BE2C (cell line): ENCODE data around the gene C16orf95.

ENCODE experiments used
- DNase-seq: peaks from one replicate; pipeline ENCODE4 v3.0.0-alpha.2; 2020
- H3K27me3 ChIP-seq: fragments of 250-450 bp; sonication (Bioruptor Pico); 2 replicates; pipeline ENCODE4 v1.5.1; 2020; ENCODE audit warnings: mild to moderate bottlenecking
- H3K36me3 ChIP-seq: fragments of 250-450 bp; sonication (Bioruptor Pico); 2 replicates; pipeline ENCODE4 v1.5.1; 2020; ENCODE audit warnings: mild to moderate bottlenecking
- H3K4me1 ChIP-seq: fragments of 250-450 bp; sonication (Bioruptor Pico); 2 replicates; pipeline ENCODE4 v1.5.1; 2020
- H3K4me3 ChIP-seq: 2 replicates; pipeline ENCODE4 v1.5.1; 2011; ENCODE audit warnings: low read depth, low read length
- H3K9me3 ChIP-seq: fragments of 250-450 bp; sonication (Bioruptor Pico); 2 replicates; pipeline ENCODE4 v1.5.1; 2020
- CTCF ChIP-seq: IDR thresholded peaks from 2 replicates; pipeline ENCODE4 v1.5.1; 2012; ENCODE audit warnings: mild to moderate bottlenecking, low read depth, low read length

C16orf95 gene

GRCh38 chr16:87347932-87348615, 30.9 kb upstream of the C16orf95 start:
- Histone ChIP-seq H3K9me3 (no peaks in the 10 kb centered on the region), H3K4me3 (no peak overlapping the region), H3K27me3 (no peaks in the 10 kb centered on the region), H3K4me1 (peaks cover 10% of the 10 kb centered on the region), H3K36me3 (peaks cover 7% of the 10 kb centered on the region)
- DNase-seq: no peak
- no peak for TF ChIP-seq CTCF

GRCh38 chr16:87346517-87347060, 29.4 kb upstream of the C16orf95 start:
- no peaks in the 10 kb centered on the region for H3K27me3 ChIP-seq
- peaks cover 20% of the 10 kb centered on the region for H3K36me3 ChIP-seq
- peaks cover 7% of the 10 kb centered on the region for H3K4me1 ChIP-seq
- H3K4me3 ChIP-seq: no peak overlapping the region
- no peak for TF ChIP-seq CTCF
- no peak for DNase-seq
- no peaks in the 10 kb centered on the region for H3K9me3 ChIP-seq

DNA sequence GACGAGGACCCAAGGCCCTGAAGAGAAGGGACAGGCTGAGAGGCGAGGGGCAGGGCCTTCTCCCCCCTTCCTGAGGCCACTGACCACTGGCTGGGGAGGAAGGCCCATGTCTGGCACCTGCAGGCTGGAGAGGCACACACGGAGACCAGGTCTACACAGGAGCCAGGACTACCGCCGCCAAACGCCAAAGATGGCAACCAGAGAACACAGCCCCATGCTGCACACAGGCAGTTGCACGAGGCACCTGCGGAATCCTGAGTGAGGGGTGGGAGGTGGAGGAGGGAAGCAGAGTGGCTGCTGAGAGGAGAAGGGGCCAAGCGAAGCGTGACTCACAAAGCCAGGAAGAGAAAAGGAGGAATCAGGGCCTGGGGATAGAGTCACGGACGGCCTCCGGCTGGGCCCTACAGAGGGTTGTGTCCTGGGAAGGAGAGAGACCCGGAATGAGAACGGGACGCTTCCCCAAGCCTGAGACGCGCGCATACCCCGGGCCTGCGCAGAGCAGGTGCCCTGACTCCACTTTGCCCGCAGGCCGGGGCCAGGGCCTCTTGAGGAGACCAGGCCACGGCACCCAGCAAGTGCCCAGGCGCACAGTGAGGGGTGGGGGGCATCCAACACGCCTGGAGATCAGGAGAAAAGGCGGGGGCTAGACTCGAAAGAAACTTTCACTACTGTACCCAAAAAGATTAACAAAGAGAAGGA, 28.7 kb upstream of the C16orf95 start:
- no peak overlapping the region for H3K4me3 ChIP-seq
- H3K36me3 ChIP-seq: peaks cover 20% of the 10 kb centered on the region
- no peaks in the 10 kb centered on the region for H3K4me1 ChIP-seq

DNA sequence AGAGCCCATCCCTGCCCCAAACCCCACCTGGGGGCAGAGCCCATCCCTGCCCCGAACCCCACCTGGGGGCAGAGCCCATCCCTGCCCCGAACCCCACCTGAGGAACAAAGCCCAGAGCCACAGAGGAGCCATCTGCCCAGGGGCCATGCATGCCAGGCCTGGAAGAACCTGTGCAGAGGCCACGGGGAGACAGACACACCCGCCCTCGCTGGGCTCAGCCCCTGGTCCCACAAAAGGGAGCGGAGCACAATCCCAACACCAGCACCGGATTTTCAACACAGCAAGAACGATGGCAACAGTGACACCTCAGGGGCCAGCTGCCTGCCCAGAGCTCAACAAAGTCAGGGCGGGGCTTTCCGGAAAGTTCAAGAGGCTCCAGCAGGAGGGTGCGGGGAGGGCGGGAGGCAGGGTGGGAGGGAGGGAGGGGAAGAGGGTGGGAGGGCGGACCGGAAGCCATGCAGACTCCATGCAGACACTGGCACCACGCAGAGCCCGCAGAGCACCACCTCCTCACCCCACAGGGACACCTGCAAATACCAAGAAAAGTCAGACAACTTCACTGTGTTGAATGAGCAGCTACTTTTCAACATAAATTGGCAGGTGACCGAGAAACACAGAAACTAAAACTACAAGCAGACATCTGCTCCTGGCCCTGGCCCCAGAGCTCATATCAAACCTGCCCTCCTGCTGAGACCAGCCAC, 27.9 kb upstream of the C16orf95 start:
- no peak for DNase-seq
- H3K9me3 ChIP-seq: no peaks in the 10 kb centered on the region
- H3K36me3 ChIP-seq: peaks cover 20% of the 10 kb centered on the region
- H3K4me3 ChIP-seq: no peak overlapping the region
- no peaks in the 10 kb centered on the region for H3K27me3 ChIP-seq
- no peak for TF ChIP-seq CTCF
- H3K4me1 ChIP-seq: no peaks in the 10 kb centered on the region

More for the DNA sequence above, 28.7 kb upstream of the C16orf95 start:
- no peak for DNase-seq
- no peak for TF ChIP-seq CTCF
- no peaks in the 10 kb centered on the region for H3K27me3 ChIP-seq
- no peaks in the 10 kb centered on the region for H3K9me3 ChIP-seq

DNA sequence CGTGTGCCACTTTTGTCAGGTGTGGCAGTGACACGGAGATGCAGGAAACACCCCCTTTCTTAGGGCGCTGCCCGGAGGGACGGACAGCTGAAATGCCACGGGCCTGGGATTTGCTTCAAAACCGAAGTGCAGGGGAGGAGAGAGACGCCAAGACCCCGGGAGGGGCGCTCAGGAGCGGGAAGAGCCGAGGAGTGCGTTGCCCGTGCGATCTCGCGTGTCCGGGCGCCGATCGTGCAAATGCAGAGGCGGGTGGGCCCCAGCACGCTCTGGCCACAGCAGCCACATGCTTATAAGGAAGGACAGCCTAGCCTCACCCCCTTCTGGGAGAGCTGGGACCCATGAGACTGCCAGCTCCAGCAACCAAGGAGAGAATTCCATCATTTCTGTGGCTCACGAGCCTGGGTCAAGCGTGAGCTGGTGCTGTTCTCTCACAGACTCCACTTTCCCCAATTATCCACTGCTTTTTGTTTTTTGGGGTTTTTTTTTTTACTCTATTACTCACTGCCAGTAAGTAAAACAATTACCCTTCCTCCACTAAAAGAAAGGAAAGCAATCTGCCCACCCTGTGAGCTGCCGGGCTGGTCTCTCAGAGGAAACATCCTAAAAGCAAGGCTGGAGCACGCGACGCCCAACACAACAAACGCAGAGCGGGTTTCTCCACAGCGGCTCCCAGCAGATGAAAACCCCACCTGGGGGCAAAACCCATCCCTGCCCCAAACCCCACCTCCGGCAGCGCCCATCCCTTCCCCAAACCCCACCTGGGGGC, 27.2 kb upstream of the C16orf95 start:
- Histone ChIP-seq H3K36me3 (peaks cover 20% of the 10 kb centered on the region), H3K4me1 (no peaks in the 10 kb centered on the region), H3K4me3 (no peak overlapping the region), H3K9me3 (no peaks in the 10 kb centered on the region), H3K27me3 (no peaks in the 10 kb centered on the region)
- no peak for DNase-seq
- TF ChIP-seq CTCF: no peak
